Activated CD4-positive, alpha-beta memory T cell treated with anti-CD3 and anti-CD28 coated beads, Interleukin-2, amount 10 ng/mL, durations not matched to agents 7 days and 5 days (primary cell): Measurements from ENCODE around the gene REC8. TPM values are rescaled to one million over a fixed set of nuclear protein-coding genes. Genes with fewer than 3 reads are reported as not detected.
A peak's percentile ranks its signal among the peaks of the same experiment; 100 is the strongest.

ENCODE experiments used
- CTCF ChIA-PET: fragments of 350-600 bp; sonication (Branson Sonifier 250); formaldehyde crosslinking; loops from one replicate; lab custom pipeline; 2021; ENCODE audit warnings: antibody characterized with exemption, inconsistent platforms; lab: Charles Lee
- POLR2A ChIA-PET: fragments of 350-600 bp; sonication (Branson Sonifier 250); formaldehyde crosslinking; loops from one replicate; lab custom pipeline; 2021; ENCODE audit warnings: antibody characterized with exemption; lab: Charles Lee
- DNase-seq: peaks from one replicate; pipeline ENCODE4 v3.0.0-alpha.2; 2020
- H3K27ac Mint-ChIP-seq: one replicate; pipeline ENCODE4 v1.8.0; 2021; ENCODE audit warnings: mild to moderate bottlenecking, mixed read lengths
- H3K27me3 Mint-ChIP-seq: one replicate; pipeline ENCODE4 v1.8.0; 2021; ENCODE audit warnings: mixed read lengths
- H3K36me3 Mint-ChIP-seq: one replicate; pipeline ENCODE4 v1.8.0; 2021; ENCODE audit warnings: low read depth, mixed read lengths
- H3K4me1 Mint-ChIP-seq: one replicate; pipeline ENCODE4 v1.8.0; 2021; ENCODE audit warnings: mixed read lengths
- H3K4me3 Mint-ChIP-seq: one replicate; pipeline ENCODE4 v1.8.0; 2021; ENCODE audit warnings: mild to moderate bottlenecking, mixed read lengths
- H3K9me3 Mint-ChIP-seq: one replicate; pipeline ENCODE4 v1.8.0; 2021; ENCODE audit warnings: mixed read lengths
- total RNA-seq, 2 experiments: library from RNA; stranded (reverse); gene quantifications; one replicate each; pipeline ENCODE4 v1.2.3, GENCODE V29; 2021

The REC8 gene
- total RNA-seq, 2 experiments from 2014 or later = 48.0 to 51.9 TPM

GRCh38 chr14:24188251-24189058 lies 16.6 kb downstream of the REC8 start, which contains the start of gene IPO4:
IPO4 (minus strand) TSS chr14:24188816; CDS start chr14:24188787, 29 bp downstream.
- peaks cover 52% of the 10 kb centered on the region for H3K36me3 Mint-ChIP-seq
- no peaks in the 10 kb centered on the region for H3K9me3 Mint-ChIP-seq
- peak within 1 kb of the TSS; percentile 81 for H3K4me3 Mint-ChIP-seq
- H3K27ac Mint-ChIP-seq = peak within 1 kb of the TSS; percentile 79
- POLR2A ChIA-PET = interaction anchor here (1.0 to 21.9 kb wide), 24 partner anchors 7 to 130 kb away, joined by 3 to 456 read pairs (median 6); partner anchors contain the start of genes CHMP4A, CIDEB, DCAF11 and DHRS1
- CTCF ChIA-PET = interaction anchor here (0.7 to 2.2 kb wide), 6 partner anchors 26 to 120 kb away, joined by 3 to 11 read pairs (median 5); partner anchors contain the start of genes CHMP4A, CIDEB, IRF9 and MDP1
- no peaks in the 10 kb centered on the region for H3K27me3 Mint-ChIP-seq
- peak; percentile 96 for DNase-seq
- H3K4me1 Mint-ChIP-seq = peaks cover 59% of the 10 kb centered on the region

- ChIA-PET CTCF (interaction anchor here (0.7 to 2.2 kb wide), 5 partner anchors 26 to 119 kb away, joined by 3 to 11 read pairs (median 7); partner anchors contain the start of genes CHMP4A, CIDEB, IRF9 and MDP1), POLR2A (interaction anchor here (1.0 to 21.9 kb wide), 23 partner anchors 8 to 131 kb away, joined by 3 to 456 read pairs (median 6); partner anchors contain the start of genes CHMP4A, CIDEB, DCAF11 and DHRS1)
- DNase-seq = no peak
- no peaks in the 10 kb centered on the region for H3K9me3 Mint-ChIP-seq
- peak overlapping the region; percentile 79 for H3K27ac Mint-ChIP-seq
- peaks cover 62% of the 10 kb centered on the region for H3K4me1 Mint-ChIP-seq
- H3K27me3 Mint-ChIP-seq = no peaks in the 10 kb centered on the region
- H3K36me3 Mint-ChIP-seq = peaks cover 51% of the 10 kb centered on the region
- peak overlapping the region; percentile 81 for H3K4me3 Mint-ChIP-seq
These were observed 17.1 kb downstream of the REC8 start for GRCh38 chr14:24189059-24189375.

GRCh38 chr14:24189460-24189859 lies 17.6 kb downstream of the REC8 start:
- Mint-ChIP-seq H3K4me1 (peaks cover 66% of the 10 kb centered on the region), H3K27ac (no peak overlapping the region), H3K9me3 (no peaks in the 10 kb centered on the region), H3K27me3 (no peaks in the 10 kb centered on the region), H3K36me3 (peaks cover 56% of the 10 kb centered on the region), H3K4me3 (no peak overlapping the region)
- ChIA-PET POLR2A (interaction anchor here (1.0 to 21.9 kb wide), 23 partner anchors 9 to 131 kb away, joined by 3 to 456 read pairs (median 6); partner anchors contain the start of genes CHMP4A, CIDEB, DCAF11 and DHRS1), CTCF (interaction anchor here (0.7 to 2.2 kb wide), 5 partner anchors 25 to 118 kb away, joined by 3 to 11 read pairs (median 7); partner anchors contain the start of genes CHMP4A, CIDEB, IRF9 and MDP1)
- no peak for DNase-seq

- Mint-ChIP-seq H3K27me3 (no peaks in the 10 kb centered on the region), H3K4me1 (peaks cover 73% of the 10 kb centered on the region), H3K27ac (peak overlapping the region; percentile 34), H3K9me3 (no peaks in the 10 kb centered on the region), H3K36me3 (peaks cover 51% of the 10 kb centered on the region), H3K4me3 (no peak overlapping the region)
- DNase-seq = no peak
- POLR2A ChIA-PET = interaction anchor here (0.6 to 21.9 kb wide), 2 partner anchors 24 to 77 kb away, joined by 3 to 456 read pairs; partner anchors contain the start of genes IRF9 and REC8
- CTCF ChIA-PET = no interaction called here
These were observed 18.5 kb downstream of the REC8 start for GRCh38 chr14:24190416-24190815.

GRCh38 chr14:24192933-24193332 lies 21.1 kb downstream of the REC8 start:
- Mint-ChIP-seq H3K4me3 (no peak overlapping the region), H3K4me1 (peaks cover 71% of the 10 kb centered on the region), H3K36me3 (peaks cover 55% of the 10 kb centered on the region), H3K27me3 (no peaks in the 10 kb centered on the region), H3K9me3 (no peaks in the 10 kb centered on the region), H3K27ac (peak overlapping the region; percentile 18)
- POLR2A ChIA-PET = interaction anchor here (1.3 to 4.4 kb wide), 4 partner anchors 17 to 79 kb away, joined by 3 to 186 read pairs (median 14); partner anchors contain the start of genes CHMP4A, DCAF11, MDP1 and NRL
- no peak for DNase-seq
- CTCF ChIA-PET = no interaction called here

GRCh38 chr14:24194186-24194872 lies 22.4 kb downstream of the REC8 start:
- Mint-ChIP-seq H3K4me3 (peak overlapping the region; percentile 96), H3K27me3 (no peaks in the 10 kb centered on the region), H3K27ac (peak overlapping the region; percentile 95), H3K36me3 (peaks cover 59% of the 10 kb centered on the region), H3K4me1 (peaks cover 68% of the 10 kb centered on the region), H3K9me3 (peaks cover 7% of the 10 kb centered on the region)
- ChIA-PET POLR2A (interaction anchor here (0.9 to 4.4 kb wide), 17 partner anchors 8 to 248 kb away, joined by 3 to 186 read pairs (median 11); partner anchors contain the start of genes CBLN3, CHMP4A, DCAF11 and EMC9), CTCF (interaction anchor here (1.1 to 3.2 kb wide), 8 partner anchors 14 to 139 kb away, joined by 3 to 12 read pairs (median 8); partner anchors contain the start of genes CHMP4A, LTB4R2, MDP1 and TINF2)
- no peak for DNase-seq

- CTCF ChIA-PET = interaction anchor here (0.9 to 3.2 kb wide), 11 partner anchors 14 to 242 kb away, joined by 3 to 14 read pairs (median 5); partner anchors contain the start of genes CHMP4A, IRF9, LTB4R2 and MDP1
- peaks cover 7% of the 10 kb centered on the region for H3K9me3 Mint-ChIP-seq
- H3K27me3 Mint-ChIP-seq = no peaks in the 10 kb centered on the region
- peaks cover 69% of the 10 kb centered on the region for H3K4me1 Mint-ChIP-seq
- DNase-seq = no peak
- peak overlapping the region; percentile 96 for H3K4me3 Mint-ChIP-seq
- peaks cover 61% of the 10 kb centered on the region for H3K36me3 Mint-ChIP-seq
- peak overlapping the region; percentile 95 for H3K27ac Mint-ChIP-seq
- POLR2A ChIA-PET = interaction anchor here (0.7 to 4.4 kb wide), 25 partner anchors 8 to 247 kb away, joined by 3 to 186 read pairs (median 9); partner anchors contain the start of genes CBLN3, CHMP4A, DCAF11 and EMC9
These were observed 22.9 kb downstream of the REC8 start for GRCh38 chr14:24194873-24195185.

- Mint-ChIP-seq H3K27ac (peak within 1 kb of the TSS; percentile 95), H3K36me3 (peaks cover 60% of the 10 kb centered on the region), H3K27me3 (no peaks in the 10 kb centered on the region), H3K4me1 (peaks cover 64% of the 10 kb centered on the region), H3K4me3 (peak within 1 kb of the TSS; percentile 96), H3K9me3 (peaks cover 7% of the 10 kb centered on the region)
- ChIA-PET POLR2A (interaction anchor here (0.5 to 4.4 kb wide), 40 partner anchors 9 to 247 kb away, joined by 3 to 186 read pairs (median 6); partner anchors contain the start of genes CBLN3, CHMP4A, DCAF11 and EMC9), CTCF (interaction anchor here (0.8 to 3.2 kb wide), 15 partner anchors 12 to 241 kb away, joined by 3 to 14 read pairs (median 5); partner anchors contain the start of genes CHMP4A, IRF9, MDP1 and PSME2)
- peak; percentile 90 for DNase-seq
These were observed 23.5 kb downstream of the REC8 start, which contains the start of gene TM9SF1 for GRCh38 chr14:24195186-24196070. TM9SF1 (minus strand) TSS chr14:24195441; CDS start chr14:24195019, 422 bp downstream.

GRCh38 chr14:24196071-24197055 lies 24.5 kb downstream of the REC8 start:
- Mint-ChIP-seq H3K36me3 (peaks cover 64% of the 10 kb centered on the region), H3K4me3 (peak overlapping the region; percentile 96), H3K27ac (peak overlapping the region; percentile 95), H3K9me3 (peaks cover 8% of the 10 kb centered on the region), H3K27me3 (no peaks in the 10 kb centered on the region), H3K4me1 (peaks cover 61% of the 10 kb centered on the region)
- no peak for DNase-seq
- POLR2A ChIA-PET = interaction anchor here (0.5 to 4.4 kb wide), 34 partner anchors 10 to 234 kb away, joined by 3 to 186 read pairs (median 8); partner anchors contain the start of genes CBLN3, CHMP4A, DCAF11 and EMC9
- CTCF ChIA-PET = interaction anchor here (0.8 to 3.2 kb wide), 12 partner anchors 11 to 240 kb away, joined by 3 to 14 read pairs (median 5); partner anchors contain the start of genes CHMP4A, IRF9, MDP1 and PSME2

GRCh38 chr14:24197056-24197450 lies 25.2 kb downstream of the REC8 start:
- ChIA-PET POLR2A (interaction anchor here (2.2 to 4.4 kb wide), 8 partner anchors 13 to 233 kb away, joined by 21 to 186 read pairs (median 28); partner anchors contain the start of genes CBLN3, CHMP4A, DCAF11 and IRF9), CTCF (interaction anchor here (1.3 to 2.5 kb wide), 3 partner anchors 10 to 36 kb away, joined by 5 to 14 read pairs (median 11); partner anchors contain the start of genes CHMP4A and IRF9)
- H3K27me3 Mint-ChIP-seq = no peaks in the 10 kb centered on the region
- H3K9me3 Mint-ChIP-seq = peaks cover 12% of the 10 kb centered on the region
- H3K27ac Mint-ChIP-seq = peak overlapping the region; percentile 66
- peak overlapping the region; percentile 96 for H3K4me3 Mint-ChIP-seq
- DNase-seq = no peak
- H3K36me3 Mint-ChIP-seq = peaks cover 64% of the 10 kb centered on the region
- peaks cover 54% of the 10 kb centered on the region for H3K4me1 Mint-ChIP-seq
